Stimulated activated CD4-positive, alpha-beta T cell treated with anti-CD3 and anti-CD28 coated beads, Interleukin-4, amount 100 ng/mL, for 24 hours (primary cell): ENCODE results near the gene NID1.
"Not testable (repeated sequence)": the region's sequence is repeated elsewhere in the genome, so short reads cannot be mapped to it uniquely, and the experiment has no call there.

Experiments used
- DNase-seq: peaks from one replicate; pipeline ENCODE4 v3.0.0-alpha.2; 2020

Gene NID1

GRCh38 chr1:235933017-235933765, 131.7 kb downstream of the NID1 start:
- no peak for DNase-seq

- no peak for DNase-seq
Observed at GRCh38 chr1:235932090-235932510, 132.8 kb downstream of the NID1 start.

GRCh38 chr1:235931171-235931738, 133.6 kb downstream of the NID1 start:
- no peak for DNase-seq

- no peak for DNase-seq
Observed at GRCh38 chr1:235930543-235930942, 134.3 kb downstream of the NID1 start.

- DNase-seq, result no peak
Observed at GRCh38 chr1:235929216-235929615, 135.7 kb downstream of the NID1 start.

GRCh38 chr1:235928197-235928596, 136.7 kb downstream of the NID1 start:
- no peak for DNase-seq

GRCh38 chr1:235927551-235927950, 137.3 kb downstream of the NID1 start:
- DNase-seq, result not testable (repeated sequence)
